Keratinocyte (primary cell): ENCODE measurements around the gene GRM4. TPM values are rescaled to one million over a fixed set of nuclear protein-coding genes. Genes with fewer than 3 reads are reported as not detected.

Experiments used
- DNase-seq: peaks from one replicate; pipeline ENCODE4 v3.0.0-alpha.2; 2011; ENCODE audit warnings: low read depth, missing footprints, low spot score
- FAIRE-seq: peaks from 2 replicates; lab custom pipeline; 2011; peaks lifted over from hg19 to GRCh38; lab: Jason Lieb, UNC
- H2AFZ ChIP-seq: 2 replicates; pipeline ENCODE4 v1.6.0; 2012; ENCODE audit warnings: low read length, control low read depth, inconsistent platforms; ENCODE audit not compliant: control insufficient read depth
- H3K27ac ChIP-seq: 2 replicates; pipeline ENCODE4 v1.5.1; 2011; ENCODE audit warnings: low read length; ENCODE audit not compliant: control insufficient read depth, insufficient read depth
- H3K27me3 ChIP-seq: 3 replicates; pipeline ENCODE4 v1.6.0; 2011; ENCODE audit warnings: low read length; ENCODE audit not compliant: control insufficient read depth, insufficient read depth; ENCODE audit errors: extremely low read depth
- H3K36me3 ChIP-seq, 2 experiments: 2 replicates in 1 of 2; 3 replicates in 1 of 2; pipeline ENCODE4 v1.5.1; 2011; ENCODE audit warnings: low read length in 2 of 2, mild to moderate bottlenecking in 1 of 2; ENCODE audit not compliant: control insufficient read depth in 2 of 2, insufficient read depth in 2 of 2; ENCODE audit errors: extremely low read depth in 1 of 2
- H3K4me1 ChIP-seq: 3 replicates; pipeline ENCODE4 v1.5.1; 2011; ENCODE audit warnings: low read length; ENCODE audit not compliant: control insufficient read depth, insufficient read depth; ENCODE audit errors: extremely low read depth
- H3K4me2 ChIP-seq: 3 replicates; pipeline ENCODE4 v1.6.0; 2011; ENCODE audit warnings: low read depth, low read length; ENCODE audit not compliant: control insufficient read depth, insufficient read depth; ENCODE audit errors: extremely low read depth
- H3K4me3 ChIP-seq, 3 experiments: fragments of 200-600 bp in 1 of 3; sonication (generic) in 1 of 3; 2 replicates in 2 of 3; 3 replicates in 1 of 3; pipeline ENCODE4 v1.5.1; 2011 to 2016; ENCODE audit warnings: low read length in 3 of 3, mild to moderate bottlenecking in 3 of 3, control low read depth in 2 of 3, inconsistent platforms in 1 of 3, low read depth in 1 of 3, mixed read lengths in 1 of 3, mixed run types in 1 of 3, moderate library complexity in 1 of 3; ENCODE audit not compliant: control insufficient read depth in 2 of 3, insufficient read depth in 2 of 3; ENCODE audit errors: extremely low read depth in 1 of 3
- H3K79me2 ChIP-seq: 2 replicates; pipeline ENCODE4 v1.6.0; 2012; ENCODE audit warnings: low read length; ENCODE audit not compliant: control insufficient read depth, insufficient read depth
- H3K9ac ChIP-seq: 3 replicates; pipeline ENCODE4 v1.6.0; 2011; ENCODE audit warnings: low read length; ENCODE audit not compliant: control insufficient read depth, insufficient read depth; ENCODE audit errors: extremely low read depth
- H3K9me1 ChIP-seq: 3 replicates; pipeline ENCODE4 v1.6.0; 2011; ENCODE audit warnings: low read length; ENCODE audit not compliant: control insufficient read depth, insufficient read depth; ENCODE audit errors: extremely low read depth
- H3K9me3 ChIP-seq: 2 replicates; pipeline ENCODE4 v1.5.1; 2012; ENCODE audit warnings: low read depth, low read length; ENCODE audit not compliant: control insufficient read depth
- H4K20me1 ChIP-seq: 3 replicates; pipeline ENCODE4 v1.6.0; 2011; ENCODE audit warnings: low read length; ENCODE audit not compliant: control insufficient read depth, insufficient read depth; ENCODE audit errors: extremely low read depth
- EZH2 ChIP-seq: IDR thresholded peaks from one replicate; pipeline ENCODE4 v1.6.1; 2012; ENCODE audit warnings: inconsistent platforms, mild to moderate bottlenecking, low read length, moderate library complexity
- dilution Hi-C: fragments of 300-500 bp; cut with MboI; formaldehyde crosslinking; loops from one replicate; pipeline ENCODE4 v1.7.0; 2020; ENCODE audit warnings: low sequenced_read_pairs; ENCODE audit not compliant: extremely low pct_ligation_motif_present
- polyA plus RNA-seq, 5 experiments: library from polyadenylated mRNA; depleted of rRNA in 3 of 5; stranded (reverse) in 3 of 5; stranded (forward) in 1 of 5; unstranded in 1 of 5; fragments of >200 nt; gene quantifications; 1 replicate in 1 of 5; 2 replicates in 3 of 5; 3 replicates in 1 of 5; pipeline versions ENCODE4 v1.2.1 to v1.2.3, GENCODE V29; 2011 to 2012; ENCODE audit warnings: missing spikeins in 2 of 5, low read depth in 1 of 5, low replicate concordance in 1 of 5
- TF ChIP-seq, protein P1 (sequence below), 3 experiments: IDR thresholded peaks in 1 of 3; conservative IDR thresholded peaks in 1 of 3; optimal IDR thresholded peaks in 1 of 3; 2 replicates in 2 of 3; 3 replicates in 1 of 3; pipeline versions ENCODE3 to v1.5.1; 2011; ENCODE audit warnings: low read length in 3 of 3, mild to moderate bottlenecking in 3 of 3, moderate library complexity in 2 of 3, control low read depth in 1 of 3, inconsistent platforms in 1 of 3; ENCODE audit not compliant: insufficient read depth in 2 of 3; ENCODE audit errors: extremely low read depth in 1 of 3

GRM4 gene
- polyA plus RNA-seq, 1 donor (not counting 4 experiments of a cell fraction or from before 2014, with no cell fraction given): not detected

DNA sequence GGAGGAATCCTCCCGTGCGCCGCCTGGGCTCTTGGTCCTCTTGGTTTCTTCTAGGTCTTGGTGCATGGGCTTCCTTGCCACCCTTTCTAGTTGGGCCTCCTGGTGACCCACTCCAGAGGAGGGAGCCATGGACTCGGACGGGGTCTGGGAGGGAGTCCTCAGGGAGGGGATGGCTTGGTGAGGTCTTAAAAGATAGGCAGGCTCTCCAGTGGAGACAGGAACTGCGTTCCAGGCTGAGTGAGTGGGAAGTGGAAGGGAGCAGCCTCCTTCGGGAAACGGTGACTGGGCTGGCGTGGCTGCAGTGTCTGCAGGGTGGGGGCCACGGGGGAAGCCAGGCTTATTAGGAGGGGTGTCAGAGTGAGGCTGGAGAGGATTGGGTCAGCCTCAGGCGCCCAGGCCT is 152.8 kb downstream of the GRM4 start:
- Histone ChIP-seq H3K4me3 (no peak overlapping the region), H3K27ac (no peak overlapping the region), H3K9me1 (no peaks in the 10 kb centered on the region), H3K4me1 (no peaks in the 10 kb centered on the region), H3K27me3 (no peaks in the 10 kb centered on the region), H3K79me2 (no peaks in the 10 kb centered on the region), H2AFZ (no peak overlapping the region), H3K36me3 (no peaks in the 10 kb centered on the region), H4K20me1 (no peaks in the 10 kb centered on the region), H3K9me3 (no peaks in the 10 kb centered on the region), H3K9ac (no peak overlapping the region), H3K4me2 (no peak overlapping the region)
- FAIRE-seq (no peak), DNase-seq (no peak)
- dilution Hi-C loops: no loop called here
- TF ChIP-seq, protein P1, sequence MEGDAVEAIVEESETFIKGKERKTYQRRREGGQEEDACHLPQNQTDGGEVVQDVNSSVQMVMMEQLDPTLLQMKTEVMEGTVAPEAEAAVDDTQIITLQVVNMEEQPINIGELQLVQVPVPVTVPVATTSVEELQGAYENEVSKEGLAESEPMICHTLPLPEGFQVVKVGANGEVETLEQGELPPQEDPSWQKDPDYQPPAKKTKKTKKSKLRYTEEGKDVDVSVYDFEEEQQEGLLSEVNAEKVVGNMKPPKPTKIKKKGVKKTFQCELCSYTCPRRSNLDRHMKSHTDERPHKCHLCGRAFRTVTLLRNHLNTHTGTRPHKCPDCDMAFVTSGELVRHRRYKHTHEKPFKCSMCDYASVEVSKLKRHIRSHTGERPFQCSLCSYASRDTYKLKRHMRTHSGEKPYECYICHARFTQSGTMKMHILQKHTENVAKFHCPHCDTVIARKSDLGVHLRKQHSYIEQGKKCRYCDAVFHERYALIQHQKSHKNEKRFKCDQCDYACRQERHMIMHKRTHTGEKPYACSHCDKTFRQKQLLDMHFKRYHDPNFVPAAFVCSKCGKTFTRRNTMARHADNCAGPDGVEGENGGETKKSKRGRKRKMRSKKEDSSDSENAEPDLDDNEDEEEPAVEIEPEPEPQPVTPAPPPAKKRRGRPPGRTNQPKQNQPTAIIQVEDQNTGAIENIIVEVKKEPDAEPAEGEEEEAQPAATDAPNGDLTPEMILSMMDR (optimal IDR thresholded peaks at IDR 0.05 in 1 of 3, IDR thresholded peaks at IDR 0.05 in 1 of 3, conservative IDR thresholded peaks at IDR 0.05 in 1 of 3; ENCODE audit: extremely low read depth in 1 of 3, insufficient read depth in 2 of 3, low read length in 3 of 3): no peak

GRCh38 chr6:33992191-33992590 is 153.7 kb downstream of the GRM4 start:
- Histone ChIP-seq H3K4me1 (no peaks in the 10 kb centered on the region), H3K9me3 (no peaks in the 10 kb centered on the region), H3K27me3 (no peaks in the 10 kb centered on the region), H3K36me3 (no peaks in the 10 kb centered on the region), H3K9ac (no peak overlapping the region), H3K79me2 (no peaks in the 10 kb centered on the region), H3K9me1 (no peaks in the 10 kb centered on the region), H3K4me3 (no peak overlapping the region), H3K27ac (no peak overlapping the region), H2AFZ (no peak overlapping the region), H3K4me2 (no peak overlapping the region), H4K20me1 (no peaks in the 10 kb centered on the region)
- TF ChIP-seq, protein P1 (optimal IDR thresholded peaks at IDR 0.05 in 1 of 3, IDR thresholded peaks at IDR 0.05 in 1 of 3, conservative IDR thresholded peaks at IDR 0.05 in 1 of 3; ENCODE audit: extremely low read depth in 1 of 3, insufficient read depth in 2 of 3, low read length in 3 of 3): no peak
- no peak for TF ChIP-seq EZH2
- dilution Hi-C loops: no loop called here
- FAIRE-seq (no peak), DNase-seq (no peak)
